ENCODE measurements around the gene NELFA.
A peak's percentile ranks its signal among the peaks of the same experiment; 100 is the strongest.
"Not testable (repeated sequence)": the region's sequence is repeated elsewhere in the genome, so short reads cannot be mapped to it uniquely, and the experiment has no call there.

NELFA gene

DNA sequence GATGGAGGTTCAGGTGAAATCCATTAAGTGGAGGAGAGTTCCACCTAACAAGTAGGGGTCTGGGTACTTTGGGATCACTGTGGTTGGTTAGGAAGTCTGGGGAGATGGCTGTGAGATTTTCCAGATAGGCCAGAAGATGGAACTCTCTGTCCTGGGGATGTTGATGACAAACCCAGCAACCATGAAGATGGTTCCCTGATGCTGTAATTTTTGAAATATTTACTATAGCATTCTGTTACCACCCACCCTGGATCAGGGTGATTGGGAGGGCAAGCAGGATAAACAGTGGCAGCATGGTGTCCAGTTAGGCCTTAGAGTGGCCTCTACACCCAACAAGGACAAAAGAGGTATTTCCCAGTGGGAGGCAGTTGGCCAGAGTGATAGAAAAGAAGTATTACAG lies 15.9 kb upstream of the NELFA start:
- TF ChIP-seq, protein P1, sequence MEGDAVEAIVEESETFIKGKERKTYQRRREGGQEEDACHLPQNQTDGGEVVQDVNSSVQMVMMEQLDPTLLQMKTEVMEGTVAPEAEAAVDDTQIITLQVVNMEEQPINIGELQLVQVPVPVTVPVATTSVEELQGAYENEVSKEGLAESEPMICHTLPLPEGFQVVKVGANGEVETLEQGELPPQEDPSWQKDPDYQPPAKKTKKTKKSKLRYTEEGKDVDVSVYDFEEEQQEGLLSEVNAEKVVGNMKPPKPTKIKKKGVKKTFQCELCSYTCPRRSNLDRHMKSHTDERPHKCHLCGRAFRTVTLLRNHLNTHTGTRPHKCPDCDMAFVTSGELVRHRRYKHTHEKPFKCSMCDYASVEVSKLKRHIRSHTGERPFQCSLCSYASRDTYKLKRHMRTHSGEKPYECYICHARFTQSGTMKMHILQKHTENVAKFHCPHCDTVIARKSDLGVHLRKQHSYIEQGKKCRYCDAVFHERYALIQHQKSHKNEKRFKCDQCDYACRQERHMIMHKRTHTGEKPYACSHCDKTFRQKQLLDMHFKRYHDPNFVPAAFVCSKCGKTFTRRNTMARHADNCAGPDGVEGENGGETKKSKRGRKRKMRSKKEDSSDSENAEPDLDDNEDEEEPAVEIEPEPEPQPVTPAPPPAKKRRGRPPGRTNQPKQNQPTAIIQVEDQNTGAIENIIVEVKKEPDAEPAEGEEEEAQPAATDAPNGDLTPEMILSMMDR (IDR thresholded peaks at IDR 0.05; ENCODE audit: poor library complexity, severe bottlenecking), result no peak
- no peaks in the 10 kb centered on the region for H3K9me3 ChIP-seq (ENCODE audit: severe bottlenecking)

DNA sequence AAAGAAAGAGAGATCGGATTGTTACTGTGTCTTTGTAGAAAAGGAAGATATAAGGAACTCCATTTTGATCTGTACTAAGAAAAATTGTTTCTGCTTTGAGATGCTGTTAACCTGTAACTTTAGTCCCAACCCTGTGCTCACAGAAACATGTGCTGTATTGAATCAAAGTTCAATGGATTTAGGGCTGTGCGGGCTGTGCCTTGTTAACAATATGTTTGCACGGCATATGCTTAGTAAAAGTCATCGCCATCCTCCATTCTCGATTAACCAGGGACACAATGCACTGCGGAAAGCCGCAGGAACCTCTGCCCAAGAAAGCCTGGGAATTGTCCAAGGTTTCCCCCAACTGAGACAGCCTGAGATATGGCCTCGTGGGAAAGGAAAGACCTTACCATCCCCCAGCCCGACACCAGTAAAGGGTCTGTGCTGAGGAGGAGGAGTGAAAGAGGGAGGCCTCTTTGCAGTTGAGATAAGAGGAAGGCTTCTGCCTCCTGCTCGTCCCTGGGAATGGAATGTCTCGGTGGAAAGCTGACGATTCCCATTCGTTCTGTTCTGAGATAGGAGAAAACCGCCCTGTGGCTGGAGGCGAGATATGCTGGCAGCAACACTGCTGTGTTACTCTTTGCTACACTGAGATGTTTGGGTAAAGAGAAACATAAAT lies 12.7 kb upstream of the NELFA start:
- not testable (repeated sequence) for ATAC-seq (ENCODE audit: low read depth); H3K4me3 ChIP-seq (ENCODE audit: severe bottlenecking); H3K27ac ChIP-seq (ENCODE audit: poor library complexity, severe bottlenecking); H3K4me1 ChIP-seq (ENCODE audit: insufficient read depth, poor library complexity, severe bottlenecking); DNase-seq (ENCODE audit: low spot score); H3K36me3 ChIP-seq (ENCODE audit: low read depth); H3K9me3 ChIP-seq (ENCODE audit: severe bottlenecking)
- peaks cover 23% of the 10 kb centered on the region for H3K27me3 ChIP-seq (ENCODE audit: insufficient read depth, poor library complexity, severe bottlenecking)

More for the DNA sequence above, 15.9 kb upstream of the NELFA start:
- Histone ChIP-seq H3K36me3 (ENCODE audit: low read depth) (no peaks in the 10 kb centered on the region), H3K4me1 (ENCODE audit: insufficient read depth, poor library complexity, severe bottlenecking) (no peaks in the 10 kb centered on the region), H3K27me3 (ENCODE audit: insufficient read depth, poor library complexity, severe bottlenecking) (peaks cover 47% of the 10 kb centered on the region), H3K27ac (ENCODE audit: poor library complexity, severe bottlenecking) (no peak overlapping the region), H3K4me3 (ENCODE audit: severe bottlenecking) (no peak overlapping the region)
- ATAC-seq (ENCODE audit: low read depth) (no peak), DNase-seq (ENCODE audit: low spot score) (no peak)

DNA sequence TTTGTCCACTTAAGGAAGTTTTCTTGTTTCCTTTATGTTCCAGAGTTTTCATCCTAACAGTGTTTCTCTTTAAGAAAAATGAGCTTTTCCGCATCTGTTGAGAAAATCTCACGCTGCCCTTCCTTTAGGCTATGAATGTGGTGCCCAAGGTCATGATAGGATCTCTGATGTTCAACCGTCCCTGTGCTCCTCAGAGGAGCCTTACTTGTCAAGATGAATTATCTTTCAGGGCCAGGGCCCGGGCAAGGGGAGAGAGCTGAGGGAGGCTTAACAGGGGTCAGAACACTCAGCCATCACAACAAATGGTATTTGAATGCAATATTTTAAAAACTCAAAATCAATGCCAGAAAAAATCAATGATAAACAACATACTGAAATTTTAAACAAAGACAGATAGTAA lies 6.2 kb upstream of the NELFA start:
- no peak for DNase-seq (ENCODE audit: low spot score)
- no peaks in the 10 kb centered on the region for H3K27me3 ChIP-seq (ENCODE audit: insufficient read depth, poor library complexity, severe bottlenecking)
- no peak overlapping the region for H3K4me3 ChIP-seq (ENCODE audit: severe bottlenecking)
- H3K36me3 ChIP-seq (ENCODE audit: low read depth), result no peaks in the 10 kb centered on the region
- H3K27ac ChIP-seq (ENCODE audit: poor library complexity, severe bottlenecking), result no peak overlapping the region
- no peaks in the 10 kb centered on the region for H3K4me1 ChIP-seq (ENCODE audit: insufficient read depth, poor library complexity, severe bottlenecking)
- ATAC-seq (ENCODE audit: low read depth), result no peak
- TF ChIP-seq, protein P1 (IDR thresholded peaks at IDR 0.05; ENCODE audit: poor library complexity, severe bottlenecking), result no peak
- no peaks in the 10 kb centered on the region for H3K9me3 ChIP-seq (ENCODE audit: severe bottlenecking)

DNA sequence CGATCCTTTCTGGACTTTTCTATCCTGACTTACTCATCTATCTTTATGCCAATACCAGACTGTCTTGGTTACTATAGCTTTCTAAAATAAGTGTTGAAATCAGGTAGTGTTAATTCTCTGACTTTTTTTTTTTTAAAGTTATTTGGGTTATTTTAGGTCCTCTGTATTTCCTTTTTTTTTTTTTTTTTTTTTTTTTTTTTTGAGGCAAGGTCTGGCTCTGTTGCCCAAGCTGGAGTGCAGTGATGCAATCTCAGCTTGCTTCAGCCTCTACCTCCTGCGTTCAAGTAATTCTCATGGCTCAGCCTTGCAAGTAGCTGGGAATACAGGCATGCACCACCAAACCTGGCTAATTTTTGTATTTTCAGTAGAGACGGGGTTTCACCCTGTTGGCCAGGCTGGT lies 2.8 kb upstream of the NELFA start:
- ATAC-seq (ENCODE audit: low read depth) (no peak), DNase-seq (ENCODE audit: low spot score) (no peak)
- no peak overlapping the region for H3K4me3 ChIP-seq (ENCODE audit: severe bottlenecking)
- peaks cover 12% of the 10 kb centered on the region for H3K36me3 ChIP-seq (ENCODE audit: low read depth)
- H3K27me3 ChIP-seq (ENCODE audit: insufficient read depth, poor library complexity, severe bottlenecking), result no peaks in the 10 kb centered on the region
- peaks cover 3% of the 10 kb centered on the region for H3K4me1 ChIP-seq (ENCODE audit: insufficient read depth, poor library complexity, severe bottlenecking)
- no peaks in the 10 kb centered on the region for H3K9me3 ChIP-seq (ENCODE audit: severe bottlenecking)
- TF ChIP-seq, protein P1 (IDR thresholded peaks at IDR 0.05; ENCODE audit: poor library complexity, severe bottlenecking), result no peak
- H3K27ac ChIP-seq (ENCODE audit: poor library complexity, severe bottlenecking), result no peak overlapping the region

DNA sequence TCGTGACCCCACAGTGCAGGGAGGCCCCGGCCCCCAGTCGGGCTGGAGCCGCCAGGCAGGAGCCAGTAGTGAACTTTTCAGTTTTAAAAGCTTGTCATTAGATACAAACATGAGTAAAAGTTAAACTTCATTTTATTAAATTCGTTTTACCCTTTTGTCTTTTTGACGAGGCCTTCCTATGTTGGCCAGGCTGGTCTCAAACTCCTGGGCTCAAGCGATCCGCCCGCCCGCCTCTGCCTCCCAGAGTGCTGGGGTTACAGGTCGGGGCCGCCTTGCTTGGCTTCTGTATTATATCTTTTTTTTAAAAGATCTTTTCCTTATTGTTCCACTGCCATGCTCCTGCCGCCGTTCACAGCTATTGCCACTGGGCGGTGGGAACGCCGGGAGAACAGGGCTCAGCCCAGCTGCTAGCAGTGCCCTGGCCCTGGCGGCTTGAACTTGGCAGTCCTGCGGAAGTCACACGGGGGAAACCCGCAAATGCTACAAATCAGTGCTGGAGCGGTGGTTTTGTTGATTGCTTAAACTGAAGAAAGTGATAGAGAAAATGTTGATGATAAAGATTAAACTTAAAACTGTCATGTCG lies 968 bp upstream of the NELFA start:
- H3K27ac ChIP-seq (ENCODE audit: poor library complexity, severe bottlenecking), result peak overlapping the region; percentile 72
- H3K4me1 ChIP-seq (ENCODE audit: insufficient read depth, poor library complexity, severe bottlenecking), result peaks cover 3% of the 10 kb centered on the region
- no peak for DNase-seq (ENCODE audit: low spot score)
- TF ChIP-seq, protein P1 (IDR thresholded peaks at IDR 0.05; ENCODE audit: poor library complexity, severe bottlenecking), result peak; percentile 27
- no peaks in the 10 kb centered on the region for H3K9me3 ChIP-seq (ENCODE audit: severe bottlenecking)
- peaks cover 30% of the 10 kb centered on the region for H3K36me3 ChIP-seq (ENCODE audit: low read depth)
- no peaks in the 10 kb centered on the region for H3K27me3 ChIP-seq (ENCODE audit: insufficient read depth, poor library complexity, severe bottlenecking)
- peak; percentile 61 for ATAC-seq (ENCODE audit: low read depth)
- peak overlapping the region; percentile 64 for H3K4me3 ChIP-seq (ENCODE audit: severe bottlenecking)
